ENCODE results near the gene AIP.

DNA sequence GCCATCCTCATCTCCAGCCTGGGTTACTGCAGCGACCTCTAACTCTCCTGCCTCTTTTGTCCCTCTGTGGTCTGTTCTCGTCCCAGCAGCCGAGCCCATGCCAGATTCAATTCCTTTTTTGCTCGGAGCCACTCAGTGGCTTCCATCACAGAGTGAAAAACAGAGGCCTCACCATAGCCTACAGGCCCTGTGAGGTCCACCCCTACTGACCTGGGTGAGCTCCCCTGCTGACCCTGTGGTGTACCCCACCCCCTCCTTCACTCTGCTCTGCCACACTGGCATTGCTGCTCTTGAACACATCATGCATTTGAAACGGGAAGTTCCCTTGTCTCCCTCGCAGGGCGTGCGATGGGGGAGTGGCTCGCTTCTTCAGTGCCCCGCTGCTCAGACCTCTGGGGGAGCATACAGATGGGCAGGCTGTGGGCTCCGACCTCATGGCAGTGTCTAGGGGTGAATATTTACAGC is 2.1 kb downstream of the AIP start:
- TF ChIP-seq POLR2A (IDR thresholded peaks at IDR 0.05) (no peak), EP300 (IDR thresholded peaks at IDR 0.05) (no peak)
- TF ChIP-seq, protein P1, sequence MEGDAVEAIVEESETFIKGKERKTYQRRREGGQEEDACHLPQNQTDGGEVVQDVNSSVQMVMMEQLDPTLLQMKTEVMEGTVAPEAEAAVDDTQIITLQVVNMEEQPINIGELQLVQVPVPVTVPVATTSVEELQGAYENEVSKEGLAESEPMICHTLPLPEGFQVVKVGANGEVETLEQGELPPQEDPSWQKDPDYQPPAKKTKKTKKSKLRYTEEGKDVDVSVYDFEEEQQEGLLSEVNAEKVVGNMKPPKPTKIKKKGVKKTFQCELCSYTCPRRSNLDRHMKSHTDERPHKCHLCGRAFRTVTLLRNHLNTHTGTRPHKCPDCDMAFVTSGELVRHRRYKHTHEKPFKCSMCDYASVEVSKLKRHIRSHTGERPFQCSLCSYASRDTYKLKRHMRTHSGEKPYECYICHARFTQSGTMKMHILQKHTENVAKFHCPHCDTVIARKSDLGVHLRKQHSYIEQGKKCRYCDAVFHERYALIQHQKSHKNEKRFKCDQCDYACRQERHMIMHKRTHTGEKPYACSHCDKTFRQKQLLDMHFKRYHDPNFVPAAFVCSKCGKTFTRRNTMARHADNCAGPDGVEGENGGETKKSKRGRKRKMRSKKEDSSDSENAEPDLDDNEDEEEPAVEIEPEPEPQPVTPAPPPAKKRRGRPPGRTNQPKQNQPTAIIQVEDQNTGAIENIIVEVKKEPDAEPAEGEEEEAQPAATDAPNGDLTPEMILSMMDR (IDR thresholded peaks at IDR 0.05): no peak
